ENCODE measurements around the gene CACNA2D3.
A peak's percentile ranks its signal among the peaks of the same experiment; 100 is the strongest.

The CACNA2D3 gene

GRCh38 chr3:55009372-55009771, 887.0 kb downstream of the CACNA2D3 start:
- no peak for DNase-seq (ENCODE audit: low read depth)

GRCh38 chr3:55012091-55012490, 889.7 kb downstream of the CACNA2D3 start:
- DNase-seq (ENCODE audit: low read depth): no peak

GRCh38 chr3:55013145-55013925, 891.0 kb downstream of the CACNA2D3 start:
- peak; percentile 11 for DNase-seq (ENCODE audit: low read depth)

- no peak for DNase-seq (ENCODE audit: low read depth)
These were observed 891.7 kb downstream of the CACNA2D3 start for GRCh38 chr3:55014081-55014480.

GRCh38 chr3:55014906-55015305, 892.6 kb downstream of the CACNA2D3 start:
- no peak for DNase-seq (ENCODE audit: low read depth)

GRCh38 chr3:55017876-55018275, 895.5 kb downstream of the CACNA2D3 start:
- no peak for DNase-seq (ENCODE audit: low read depth)

GRCh38 chr3:55030938-55031337, 908.6 kb downstream of the CACNA2D3 start:
- DNase-seq (ENCODE audit: low read depth): no peak

GRCh38 chr3:55036883-55037577, 914.7 kb downstream of the CACNA2D3 start:
- no peak for DNase-seq (ENCODE audit: low read depth)

- DNase-seq (ENCODE audit: low read depth): no peak
These were observed 920.2 kb downstream of the CACNA2D3 start for GRCh38 chr3:55042591-55042990.

GRCh38 chr3:55044486-55044885, 922.1 kb downstream of the CACNA2D3 start:
- DNase-seq (ENCODE audit: low read depth): no peak

GRCh38 chr3:55059027-55059629, 936.8 kb downstream of the CACNA2D3 start:
- DNase-seq (ENCODE audit: low read depth): no peak

GRCh38 chr3:55060896-55061719, 938.8 kb downstream of the CACNA2D3 start:
- no peak for DNase-seq (ENCODE audit: low read depth)

GRCh38 chr3:55061720-55062034, 939.3 kb downstream of the CACNA2D3 start:
- DNase-seq (ENCODE audit: low read depth): no peak

- DNase-seq (ENCODE audit: low read depth): no peak
These were observed 941.8 kb downstream of the CACNA2D3 start for GRCh38 chr3:55064164-55064563.

GRCh38 chr3:55065331-55065730, 943.0 kb downstream of the CACNA2D3 start:
- DNase-seq (ENCODE audit: low read depth): no peak

- DNase-seq (ENCODE audit: low read depth): no peak
These were observed 944.2 kb downstream of the CACNA2D3 start for GRCh38 chr3:55066551-55067047.

- DNase-seq (ENCODE audit: low read depth): no peak
These were observed 947.6 kb downstream of the CACNA2D3 start for GRCh38 chr3:55069950-55070349.

- peak; percentile 33 for DNase-seq (ENCODE audit: low read depth)
These were observed 952.4 kb downstream of the CACNA2D3 start for GRCh38 chr3:55074796-55075195.

GRCh38 chr3:55075846-55076245, 953.5 kb downstream of the CACNA2D3 start:
- DNase-seq (ENCODE audit: low read depth): no peak

GRCh38 chr3:55077726-55078125, 955.4 kb downstream of the CACNA2D3 start:
- no peak for DNase-seq (ENCODE audit: low read depth)

- DNase-seq (ENCODE audit: low read depth): no peak
These were observed 956.5 kb downstream of the CACNA2D3 start for GRCh38 chr3:55078876-55079275.

GRCh38 chr3:55085231-55085630, 962.9 kb downstream of the CACNA2D3 start:
- DNase-seq (ENCODE audit: low read depth): no peak
